NCI-H1694 (cell line): ENCODE data around the gene NAT8.
A peak's percentile ranks its signal among the peaks of the same experiment; 100 is the strongest.
"Not testable (repeated sequence)": the region's sequence is repeated elsewhere in the genome, so short reads cannot be mapped to it uniquely, and the experiment has no call there.

Experiments
- DNase-seq: peaks from one replicate; lab custom pipeline; 2025; lab: John Stamatoyannopoulos, UW

NAT8 gene

DNA sequence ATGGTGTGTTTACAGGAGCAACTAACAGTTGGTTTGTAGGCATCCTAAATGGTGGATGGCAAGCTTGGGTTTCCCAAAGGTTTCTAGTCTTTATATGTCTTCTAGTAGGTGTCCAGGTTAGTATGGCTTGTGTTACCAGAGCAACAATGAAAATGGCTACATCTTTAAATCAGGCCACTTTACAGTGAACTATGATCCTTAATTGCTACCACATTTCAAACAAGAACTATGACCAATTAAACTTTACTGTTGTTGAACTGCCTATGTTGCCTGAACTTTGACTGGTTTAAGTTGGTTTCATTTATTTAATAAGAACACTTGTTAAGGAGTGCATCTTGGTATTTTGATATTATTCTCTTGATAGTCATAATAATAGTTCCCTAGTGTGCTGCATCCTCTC, 5.2 kb downstream of the NAT8 start:
- DNase-seq = not testable (repeated sequence)

DNA sequence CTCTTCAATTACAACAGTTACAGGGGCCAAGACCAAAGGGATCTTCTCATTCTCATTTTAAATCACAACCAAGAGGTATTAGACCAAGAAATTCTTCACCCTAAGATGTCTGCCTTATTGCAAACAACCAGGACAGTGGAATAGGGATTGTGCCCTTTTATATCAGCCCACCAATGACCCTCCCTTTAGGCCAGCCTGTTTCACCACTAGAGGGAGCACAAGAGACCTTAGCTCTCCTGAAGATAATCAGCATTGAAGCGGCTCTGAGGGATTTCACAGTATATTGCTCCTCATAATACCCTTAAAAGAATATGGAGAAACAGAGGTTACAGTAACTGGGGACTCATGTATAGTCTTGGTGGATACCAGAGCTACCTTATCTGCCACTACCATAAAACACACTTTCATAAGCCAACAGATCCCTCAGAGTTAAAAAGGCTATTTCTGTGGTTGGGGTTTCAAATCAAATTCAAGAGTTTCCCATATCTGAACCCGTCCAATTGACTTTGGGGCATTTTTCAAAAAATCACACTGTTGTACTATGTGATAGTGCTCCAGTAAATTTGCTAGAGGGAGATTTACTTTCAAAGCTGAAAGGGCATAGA, 11.5 kb downstream of the NAT8 start:
- peak; percentile 3 for DNase-seq

DNA sequence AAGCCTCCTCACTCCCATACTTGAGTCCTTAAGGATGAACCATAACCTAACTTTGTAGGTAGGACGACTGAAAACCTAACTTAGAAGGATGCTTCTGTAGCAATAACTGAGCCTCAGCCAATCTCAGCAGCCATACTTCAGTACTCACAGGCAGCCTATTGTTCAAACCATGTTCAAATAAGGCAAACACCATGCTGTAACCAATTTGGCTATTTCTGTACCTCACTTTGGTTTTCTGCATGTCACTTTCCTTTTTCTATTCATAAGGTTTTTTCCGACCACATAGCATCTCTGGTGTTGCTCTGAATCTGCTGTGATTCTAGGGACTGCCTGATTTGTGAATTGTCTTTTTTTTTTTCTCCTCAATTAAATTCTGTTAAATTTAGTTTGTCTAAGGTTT, 13.7 kb downstream of the NAT8 start:
- DNase-seq = not testable (repeated sequence)

DNA sequence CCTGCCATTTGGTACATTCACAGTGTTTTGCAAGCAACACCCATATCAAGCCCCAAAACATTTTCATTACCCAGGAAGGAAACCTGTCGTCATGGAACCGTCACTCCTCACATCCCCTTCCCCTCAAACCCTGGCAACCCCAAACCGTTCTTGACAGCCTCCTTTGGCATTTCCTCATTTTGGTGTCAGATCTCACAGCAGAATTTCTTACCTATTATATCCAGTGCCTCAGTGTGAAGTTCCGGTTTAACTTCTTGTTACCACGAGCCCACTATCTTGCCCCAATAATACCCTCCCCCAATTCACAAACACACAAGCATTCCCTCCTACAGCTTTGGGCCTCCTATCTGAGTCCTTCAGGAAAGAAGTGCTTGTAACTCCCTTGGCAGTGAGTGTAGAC, 16.0 kb downstream of the NAT8 start:
- DNase-seq = not testable (repeated sequence)

DNA sequence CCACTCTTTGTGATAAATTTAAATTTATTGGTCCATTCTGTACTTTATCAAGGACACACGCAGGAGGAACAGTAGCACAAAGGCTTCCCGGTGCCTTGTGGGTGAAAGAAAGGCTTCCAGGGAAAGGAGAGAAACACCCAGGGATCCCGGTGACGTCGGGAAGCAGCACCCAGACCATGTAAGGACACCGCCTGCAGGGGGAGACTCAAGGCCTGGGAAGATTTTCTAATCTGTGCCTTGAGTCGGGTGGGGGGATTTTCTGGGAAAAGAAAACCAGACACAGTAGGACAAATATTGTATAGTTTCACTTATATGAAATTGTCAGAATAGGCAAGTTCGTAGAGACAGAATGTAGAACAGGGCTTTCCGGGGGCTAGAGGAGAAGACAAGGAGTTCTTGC, 17.6 kb downstream of the NAT8 start:
- not testable (repeated sequence) for DNase-seq

DNA sequence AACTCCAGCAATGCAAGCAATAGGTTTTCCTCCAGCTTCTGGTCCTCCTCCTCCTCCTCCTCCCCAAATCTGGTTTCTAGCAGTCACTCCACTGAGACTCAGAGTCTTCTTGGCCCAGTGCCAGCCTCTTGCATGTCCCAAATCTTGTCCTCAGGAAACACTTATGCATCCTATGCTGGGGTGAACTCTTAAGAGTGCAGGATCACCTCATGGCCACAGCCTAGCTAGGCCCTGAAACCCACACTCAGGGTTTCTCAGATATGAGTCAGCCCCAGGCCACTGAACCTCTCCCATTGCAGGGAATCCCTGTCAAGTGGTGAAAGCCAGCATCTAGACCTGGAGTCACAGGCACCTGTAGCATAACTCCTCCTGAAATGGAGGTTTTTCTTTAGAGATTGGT, 18.2 kb downstream of the NAT8 start:
- not testable (repeated sequence) for DNase-seq

DNA sequence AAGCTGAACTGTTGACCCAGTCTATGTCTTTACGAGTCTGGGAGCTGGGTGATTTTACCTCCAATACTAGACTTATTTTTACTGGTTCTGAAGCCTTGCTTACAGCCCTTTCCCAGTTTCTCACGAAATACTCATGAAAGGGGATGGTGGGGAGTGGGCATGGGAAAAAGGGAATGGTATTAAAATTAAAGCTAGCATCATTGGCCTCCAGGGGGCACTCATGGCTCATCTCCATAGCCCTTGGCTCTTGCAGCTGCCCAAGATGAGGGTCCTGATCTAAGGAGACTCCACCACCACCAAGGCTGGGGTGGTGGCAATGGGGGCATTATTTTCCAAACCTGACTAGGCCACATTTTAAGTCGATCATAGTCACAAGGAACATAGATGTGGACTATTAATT, 22.3 kb downstream of the NAT8 start:
- DNase-seq = peak; percentile 19

DNA sequence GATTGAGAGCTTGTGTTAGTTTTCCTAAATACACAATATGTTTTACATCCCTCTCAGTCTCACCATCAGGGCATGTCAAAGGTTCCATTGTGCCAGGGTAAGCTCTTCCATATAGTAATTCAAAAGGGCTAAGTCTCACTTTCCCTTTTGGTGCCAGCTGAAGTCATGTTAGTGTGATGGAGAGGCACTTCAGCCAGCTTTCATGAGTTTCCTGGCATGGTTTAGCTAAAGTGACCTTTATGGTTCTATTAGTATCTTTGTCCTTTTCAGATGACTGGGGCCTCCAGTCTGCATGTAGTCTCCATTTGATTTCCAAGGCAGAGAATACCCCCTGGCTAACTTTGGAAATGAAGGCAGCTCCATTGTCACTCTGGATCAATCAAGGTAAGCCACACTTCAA, 27.2 kb downstream of the NAT8 start:
- no peak for DNase-seq

DNA sequence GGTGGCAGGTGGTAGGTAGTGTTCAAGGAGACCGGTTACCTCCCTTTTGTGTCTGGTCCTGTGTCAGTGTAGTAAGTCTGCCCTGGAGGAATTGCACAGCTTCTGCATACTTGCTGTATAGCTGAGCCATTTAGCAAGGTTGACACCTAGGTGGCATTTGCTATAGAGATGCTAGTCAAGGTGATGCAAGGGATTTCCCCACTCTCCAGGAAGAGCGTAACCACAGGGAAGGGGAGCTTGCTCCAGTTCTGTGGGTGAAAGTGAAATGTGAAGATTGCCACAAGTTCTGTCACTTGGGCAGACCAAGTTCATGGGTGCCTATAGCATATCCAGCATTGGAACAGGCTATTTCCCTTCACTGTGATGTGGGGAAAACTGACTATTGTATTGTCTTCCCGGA, 28.1 kb downstream of the NAT8 start:
- no peak for DNase-seq

DNA sequence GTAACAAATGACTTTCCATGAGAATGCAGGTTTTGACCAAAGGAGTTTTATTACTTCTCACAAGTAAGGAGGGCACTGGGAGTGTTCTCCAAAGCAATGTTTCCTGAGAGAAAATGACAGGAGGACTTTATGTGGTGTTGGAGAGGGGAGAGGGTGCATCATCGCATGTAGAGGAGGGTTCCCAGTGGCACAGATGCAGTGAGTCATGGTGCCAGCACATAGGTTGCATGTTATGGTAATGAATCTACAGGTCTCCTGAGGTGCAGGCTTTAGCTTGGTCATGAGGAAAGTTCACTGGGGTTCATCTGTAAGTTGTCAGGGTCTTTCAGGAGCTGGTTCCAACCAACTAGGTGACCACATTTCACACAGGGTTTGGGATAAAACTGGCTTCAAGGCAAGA, 30.4 kb downstream of the NAT8 start:
- DNase-seq = no peak

DNA sequence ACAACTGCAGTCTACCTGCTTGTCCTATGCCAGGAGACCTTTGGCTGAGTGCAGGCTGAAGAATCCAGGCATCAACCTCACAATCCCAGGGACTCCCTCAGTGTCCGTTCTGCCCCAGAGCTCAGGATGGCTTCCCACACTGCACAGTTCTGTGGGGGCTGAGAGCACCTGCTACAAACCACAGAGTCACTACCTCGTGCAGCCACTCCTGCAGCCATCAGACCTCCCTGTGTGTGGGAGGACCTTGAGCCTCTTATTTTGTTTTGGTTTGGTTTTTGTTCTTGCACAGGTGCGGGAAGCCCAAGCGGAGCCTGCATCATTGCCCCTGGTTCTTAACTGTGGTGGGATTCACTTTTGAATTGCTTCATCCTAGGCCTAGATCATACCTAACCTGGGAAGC, 31.0 kb downstream of the NAT8 start:
- no peak for DNase-seq

DNA sequence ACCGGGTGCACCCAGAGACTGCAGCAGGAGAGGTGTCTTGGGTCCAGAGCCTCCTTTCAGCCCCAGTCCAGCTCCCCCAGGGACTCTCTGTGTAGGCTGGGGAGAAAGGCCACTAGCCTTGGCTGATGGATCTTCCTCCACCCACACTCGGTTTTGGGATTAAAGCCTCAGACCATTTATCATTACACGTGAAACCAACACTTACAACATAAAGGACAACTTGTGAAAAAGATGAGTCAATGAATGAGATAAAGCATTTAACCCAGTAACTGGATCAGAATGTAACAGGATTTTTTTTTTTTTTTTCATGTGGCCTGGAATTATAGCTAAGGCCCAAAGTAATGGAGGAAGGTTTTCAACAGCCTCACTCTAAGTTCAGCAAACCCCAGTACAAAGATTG, 32.1 kb downstream of the NAT8 start:
- DNase-seq = no peak

DNA sequence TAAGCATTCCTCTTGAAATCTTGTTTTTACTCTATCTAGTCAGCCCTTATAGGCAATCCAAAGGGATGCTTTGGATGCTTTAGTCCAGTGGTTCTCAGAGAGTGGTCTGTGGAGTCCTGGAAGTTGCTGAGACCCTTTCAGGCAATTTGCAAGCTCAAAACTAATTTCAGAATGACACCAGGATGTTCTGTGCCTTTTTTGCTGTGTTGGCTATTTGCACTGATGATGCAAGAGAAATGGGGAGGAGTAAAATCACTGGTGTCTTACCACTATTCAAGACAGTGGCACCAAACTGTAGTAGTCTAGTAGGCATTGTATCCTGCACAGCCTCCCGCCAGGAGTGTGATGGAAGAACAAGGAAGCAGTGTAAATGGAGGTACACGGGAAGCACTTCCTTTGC, 37.6 kb downstream of the NAT8 start:
- not testable (repeated sequence) for DNase-seq

DNA sequence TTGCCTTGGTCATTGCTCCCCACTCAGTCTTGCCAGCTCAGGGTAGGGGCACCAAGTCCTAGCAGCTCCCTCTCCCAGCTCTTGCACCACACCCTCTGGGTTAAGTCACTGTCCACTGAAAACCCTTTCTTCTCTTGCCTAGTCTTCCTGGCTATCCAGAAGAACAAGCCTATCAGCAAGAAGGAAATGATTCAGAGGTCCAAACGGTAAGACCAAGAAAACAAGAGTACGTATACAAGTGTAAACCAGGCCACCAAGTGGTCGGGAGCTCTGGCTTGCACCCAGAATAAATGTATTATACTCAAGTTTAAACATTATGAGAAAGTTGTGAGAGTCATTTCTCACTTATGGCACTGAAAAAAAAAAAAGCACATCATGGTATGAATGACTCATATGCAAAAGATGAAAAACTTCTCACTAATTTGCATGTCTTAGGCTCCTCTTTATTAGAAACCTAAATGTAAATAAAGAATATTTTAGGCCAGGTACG, 39.1 kb downstream of the NAT8 start:
- DNase-seq = not testable (repeated sequence)

DNA sequence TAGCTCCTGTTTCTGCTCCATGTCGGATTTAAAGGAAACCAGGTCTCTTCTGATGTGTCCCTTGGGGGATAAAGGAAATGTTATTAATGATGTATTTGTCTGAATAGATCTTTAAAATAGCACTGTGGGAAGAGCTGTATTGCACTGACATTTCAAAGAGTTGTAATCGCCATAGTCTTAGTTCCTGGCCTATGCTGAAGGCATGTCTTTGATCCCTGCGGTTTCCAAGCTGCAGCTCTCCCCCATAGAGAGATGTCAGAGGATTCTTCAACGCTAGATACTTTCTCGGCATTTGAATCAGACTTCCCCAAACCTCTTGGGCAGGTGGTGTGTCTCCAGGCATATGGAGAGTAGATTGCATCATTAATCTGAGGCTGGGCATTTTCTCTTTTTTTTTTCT, 40.4 kb downstream of the NAT8 start:
- DNase-seq = no peak

DNA sequence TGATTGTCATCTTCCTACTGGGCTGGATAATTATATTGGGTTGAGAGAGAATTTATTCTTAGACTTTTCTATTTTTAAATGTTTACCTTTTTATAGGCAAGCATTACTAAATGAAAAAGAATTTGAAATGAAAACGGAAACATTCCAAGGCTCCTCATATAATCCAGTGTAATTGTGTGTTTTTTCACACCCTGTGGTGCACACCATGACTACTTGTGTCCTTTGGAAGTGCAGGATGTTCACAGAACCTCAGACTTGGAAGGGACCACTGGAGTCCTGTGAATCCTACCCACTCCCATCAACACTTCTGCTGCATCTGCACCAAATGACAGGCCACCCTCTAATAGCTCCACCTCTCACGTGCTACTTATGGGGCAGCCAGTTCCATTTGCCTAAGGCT, 48.0 kb downstream of the NAT8 start:
- no peak for DNase-seq

DNA sequence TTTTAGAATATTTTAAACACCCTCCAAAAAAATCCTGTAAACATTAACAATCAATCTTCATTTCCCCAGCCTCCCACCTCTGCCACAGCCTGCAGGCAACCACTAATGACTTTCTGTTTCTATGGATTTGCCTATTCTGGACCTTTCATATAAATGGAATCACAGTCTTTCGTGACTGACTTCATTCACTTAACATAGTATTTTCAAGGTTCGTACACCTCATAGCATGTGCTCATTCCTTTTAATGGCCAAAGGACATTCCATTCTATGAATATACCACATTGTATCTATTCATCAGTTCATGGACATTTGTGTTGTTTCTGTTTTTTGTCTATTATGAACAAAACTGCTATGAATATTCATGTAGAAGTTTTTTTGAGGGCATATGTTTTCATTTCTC, 48.5 kb downstream of the NAT8 start:
- no peak for DNase-seq
